WERI-Rb-1 (cell line): ENCODE measurements around the gene SNRPD1.

ENCODE experiments used
- DNase-seq: peaks from one replicate; pipeline ENCODE4 v3.0.0-alpha.2; 2020
- H3K27ac ChIP-seq: fragments of 250-450 bp; sonication (Bioruptor Pico); 2 replicates; pipeline ENCODE4 v1.5.1; 2020; ENCODE audit warnings: mild to moderate bottlenecking, moderate library complexity
- H3K27me3 ChIP-seq: fragments of 250-450 bp; sonication (Bioruptor Pico); 2 replicates; pipeline ENCODE4 v1.5.1; 2021; ENCODE audit warnings: mild to moderate bottlenecking, low read depth, moderate library complexity; ENCODE audit not compliant: insufficient read depth, severe bottlenecking
- H3K36me3 ChIP-seq: fragments of 250-450 bp; sonication (Bioruptor Pico); 2 replicates; pipeline ENCODE4 v1.5.1; 2020; ENCODE audit warnings: mild to moderate bottlenecking, moderate library complexity
- H3K4me3 ChIP-seq: 2 replicates; pipeline ENCODE4 v1.5.1; 2011; ENCODE audit warnings: low read depth, mild to moderate bottlenecking, control low read depth, low read length
- H3K9me3 ChIP-seq: fragments of 250-450 bp; sonication (Bioruptor Pico); 2 replicates; pipeline ENCODE4 v1.5.1; 2021; ENCODE audit warnings: mild to moderate bottlenecking, moderate library complexity; ENCODE audit not compliant: severe bottlenecking
- CTCF ChIP-seq: IDR thresholded peaks from 2 replicates; pipeline ENCODE4 v1.5.1; 2011; ENCODE audit warnings: low read depth, mild to moderate bottlenecking, control low read depth, inconsistent platforms, low read length

Gene SNRPD1

GRCh38 chr18:21597620-21598019, 14.5 kb upstream of the SNRPD1 start:
- Histone ChIP-seq H3K27ac (no peak overlapping the region), H3K36me3 (peaks cover 4% of the 10 kb centered on the region), H3K27me3 (no peaks in the 10 kb centered on the region), H3K9me3 (no peaks in the 10 kb centered on the region), H3K4me3 (no peak overlapping the region)
- DNase-seq: no peak
- TF ChIP-seq CTCF: no peak

DNA sequence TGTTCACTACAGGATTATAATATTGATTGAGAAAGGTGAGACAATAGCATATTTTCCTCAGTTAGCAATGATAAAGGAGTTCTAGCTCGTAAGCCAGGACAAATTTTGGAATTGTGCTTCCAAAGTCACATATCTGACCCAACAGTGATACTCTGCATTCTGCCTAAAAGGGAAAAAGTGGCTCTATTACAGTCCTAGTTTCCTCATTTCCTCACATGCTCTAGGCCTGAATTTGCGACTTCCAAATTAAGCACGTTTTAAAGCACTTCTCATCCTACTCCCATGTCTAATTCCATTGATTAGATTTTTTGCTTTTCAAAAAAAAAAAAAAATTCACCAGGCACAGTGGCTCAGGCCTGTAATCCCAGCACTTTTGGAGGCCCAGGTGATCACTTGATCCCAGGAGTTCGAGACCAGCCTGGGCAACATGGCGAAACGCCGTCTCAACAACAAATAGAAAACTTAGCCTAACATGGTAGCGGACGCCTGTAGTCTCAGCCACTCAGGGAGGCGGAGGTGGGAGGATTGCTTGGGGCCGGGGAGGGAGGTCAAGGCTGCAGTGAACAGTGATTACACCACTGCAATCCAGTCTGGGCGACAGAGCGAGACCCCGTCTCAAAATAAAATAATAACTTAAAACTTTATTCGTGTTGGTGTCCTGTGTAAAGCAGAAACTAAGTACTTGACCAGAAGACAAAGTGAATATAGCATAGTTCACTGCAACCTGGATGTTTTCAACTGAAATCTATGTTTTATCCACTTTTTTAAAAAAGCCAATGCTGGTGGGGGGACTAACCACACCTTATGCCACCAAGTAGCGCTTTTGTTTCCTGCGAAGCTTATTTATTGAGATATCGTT, 13.2 kb upstream of the SNRPD1 start:
- Histone ChIP-seq H3K27me3 (no peaks in the 10 kb centered on the region), H3K4me3 (peak overlapping the region; percentile 96), H3K9me3 (no peaks in the 10 kb centered on the region), H3K36me3 (peaks cover 3% of the 10 kb centered on the region), H3K27ac (peak overlapping the region; percentile 87)
- TF ChIP-seq CTCF: no peak
- DNase-seq: peak; percentile 17

DNA sequence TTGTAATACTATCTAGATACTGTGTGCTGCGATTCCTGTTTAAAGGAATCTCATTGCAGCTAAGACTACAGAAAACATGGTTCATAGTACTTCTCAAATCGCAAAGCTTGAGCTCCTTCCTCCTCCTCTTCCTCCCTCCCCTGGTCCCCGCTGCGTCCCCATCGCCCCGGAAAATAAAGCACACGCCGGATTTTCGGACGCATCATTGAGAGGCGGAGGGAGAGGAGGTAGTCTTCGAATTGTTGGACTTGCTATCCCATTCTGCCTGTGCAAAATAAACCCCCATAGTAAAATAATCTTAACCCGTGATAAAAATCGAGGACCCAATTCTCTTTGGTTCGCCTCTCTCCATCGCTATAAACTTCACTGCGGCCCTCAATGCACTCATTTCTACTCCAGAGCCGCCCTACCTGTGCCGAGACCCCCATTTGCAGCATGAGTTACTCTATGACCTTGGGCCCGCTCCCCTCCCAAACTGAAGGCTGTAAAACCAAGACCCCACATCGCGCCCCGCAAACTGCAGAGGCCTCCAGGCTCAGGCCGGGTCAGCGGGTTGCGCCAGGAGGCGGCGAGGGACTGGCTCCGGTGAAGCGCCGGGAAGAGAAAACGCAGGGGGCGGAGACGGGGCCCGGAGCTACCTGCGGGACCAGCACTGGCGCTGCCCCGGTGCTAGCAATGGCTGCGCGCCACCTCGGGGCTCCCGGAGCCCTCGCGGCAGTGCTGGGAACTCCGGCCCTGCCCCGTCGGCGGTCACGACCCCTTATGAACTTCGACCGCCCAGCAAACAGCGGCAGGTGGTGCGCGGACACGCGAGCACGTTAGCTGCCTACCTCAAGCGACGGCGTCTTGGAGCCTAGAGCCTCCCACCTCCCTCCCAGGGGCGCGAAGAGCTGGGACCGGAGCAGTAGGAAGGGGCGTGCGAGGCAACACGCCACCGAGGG, 12.3 kb upstream of the SNRPD1 start:
- DNase-seq: no peak
- H3K27me3 ChIP-seq: no peaks in the 10 kb centered on the region
- H3K9me3 ChIP-seq: no peaks in the 10 kb centered on the region
- H3K27ac ChIP-seq: peak overlapping the region; percentile 87
- no peak for TF ChIP-seq CTCF
- H3K36me3 ChIP-seq: no peaks in the 10 kb centered on the region
- H3K4me3 ChIP-seq: peak overlapping the region; percentile 96

DNA sequence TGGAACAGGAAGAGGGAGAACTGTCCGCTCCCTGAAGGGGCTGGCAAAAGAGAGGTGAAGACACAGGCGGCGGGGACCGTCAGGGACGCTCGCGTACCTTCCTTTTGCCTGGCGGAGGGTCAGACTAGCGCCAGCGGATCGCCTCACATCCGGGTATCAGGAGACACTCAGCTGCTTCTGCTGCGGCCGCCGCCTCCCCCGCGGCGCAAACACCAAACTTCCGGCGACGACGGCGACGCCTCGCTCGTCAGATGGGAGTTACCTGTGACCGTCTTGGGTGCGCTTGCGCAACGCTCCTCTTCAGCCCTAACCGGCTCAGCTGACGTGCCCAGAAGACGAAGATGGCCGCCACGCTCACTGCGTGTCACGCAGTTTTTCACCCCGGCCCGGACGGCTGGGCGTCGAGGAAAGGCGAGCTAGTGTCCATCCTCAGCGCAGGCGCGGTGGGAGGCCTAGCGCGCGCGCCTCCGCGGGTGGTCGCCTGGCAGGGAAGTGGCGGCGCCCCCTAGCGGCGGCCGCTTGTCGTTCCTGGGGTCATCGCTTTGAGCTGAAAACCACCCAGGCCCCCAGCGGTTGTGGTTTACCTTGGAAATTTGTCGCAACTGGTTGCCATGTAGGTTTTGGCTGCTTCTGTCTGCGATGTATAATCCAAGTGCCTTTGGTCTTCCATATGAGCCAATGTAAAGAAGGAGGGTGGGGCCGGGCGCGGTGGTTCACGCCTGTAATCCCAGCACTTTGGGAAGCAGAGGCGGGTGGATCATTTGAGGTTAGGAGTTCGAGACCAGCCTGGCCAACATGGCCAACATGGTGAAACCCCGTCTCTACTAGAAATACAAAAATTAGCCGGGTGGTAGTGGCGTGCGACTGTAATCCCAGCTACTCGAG, 11.3 kb upstream of the SNRPD1 start, which contains the start of gene ESCO1:
Gene ESCO1, minus strand, starts transcription at position 179 of the 885 bp plus-strand sequence. CDS start 25,861 bp downstream, outside the sequence.
- Histone ChIP-seq H3K36me3 (no peaks in the 10 kb centered on the region), H3K4me3 (peak within 1 kb of the TSS; percentile 96), H3K27me3 (no peaks in the 10 kb centered on the region), H3K9me3 (no peaks in the 10 kb centered on the region), H3K27ac (peak within 1 kb of the TSS; percentile 87)
- peak; percentile 92 for TF ChIP-seq CTCF
- DNase-seq: peak; percentile 98

- H3K27me3 ChIP-seq: no peaks in the 10 kb centered on the region
- H3K27ac ChIP-seq: no peak overlapping the region
- no peaks in the 10 kb centered on the region for H3K36me3 ChIP-seq
- no peak for DNase-seq
- no peak overlapping the region for H3K4me3 ChIP-seq
- H3K9me3 ChIP-seq: no peaks in the 10 kb centered on the region
- no peak for TF ChIP-seq CTCF
Observed at GRCh38 chr18:21602299-21602587, 9.9 kb upstream of the SNRPD1 start.
